T-cell (primary cell): ENCODE data around the gene DHRSX. TPM values are rescaled to one million over a fixed set of nuclear protein-coding genes. Genes with fewer than 3 reads are reported as not detected.

ENCODE experiments used
- ATAC-seq, 4 experiments: fragments of 200-7000 bp in 3 of 4; fragments of 150-1000 bp in 1 of 4; cut with Tn5 transposase; replicated peaks in 1 of 4; 1 replicate in 3 of 4; 2 replicates in 1 of 4; pipeline ENCODE4 v1.10.0; 2021; ENCODE audit warnings: moderate library complexity in 3 of 4, mild to moderate bottlenecking in 2 of 4, moderate number of reproducible peaks in 1 of 4
- CTCF ChIA-PET, 2 donors: fragments of 300-600 bp; sonication (Branson Sonifier 250); formaldehyde crosslinking; loops; one replicate each; lab custom pipeline; 2022; ENCODE audit warnings: antibody characterized with exemption in 2 of 2; lab: Charles Lee
- POLR2A ChIA-PET, 2 donors: fragments of 300-600 bp; sonication (Branson Sonifier 250); formaldehyde crosslinking; loops; one replicate each; lab custom pipeline; 2022; ENCODE audit warnings: antibody characterized with exemption in 2 of 2; lab: Charles Lee
- DNase-seq, 35 experiments: peaks; one replicate each; pipeline versions ENCODE4 v3.0.0 to v3.0.0-alpha.2; 2013 to 2023
- H3K27ac ChIP-seq: one replicate; pipeline ENCODE4 v1.5.1; 2013; ENCODE audit warnings: low read length
- H3K27me3 ChIP-seq, 2 experiments: replicated peaks in 1 of 2; 1 replicate in 1 of 2; 2 replicates in 1 of 2; pipeline versions ENCODE4 v1.6.1 to v1.7.0; 2013; ENCODE audit warnings: low read length in 1 of 2, mixed read lengths in 1 of 2; ENCODE audit not compliant: control insufficient read depth in 2 of 2, insufficient read depth in 2 of 2; ENCODE audit errors: extremely low read depth in 1 of 2
- H3K36me3 ChIP-seq, 2 donors: 1 replicate in 1 of 2; 2 replicates in 1 of 2; pipeline versions ENCODE4 v1.6.1 to v1.7.0; 2013; ENCODE audit warnings: low read length in 1 of 2; ENCODE audit not compliant: control insufficient read depth in 2 of 2, insufficient read depth in 1 of 2; ENCODE audit errors: extremely low read depth in 1 of 2
- H3K4me1 ChIP-seq, 2 experiments: 1 replicate in 1 of 2; 2 replicates in 1 of 2; pipeline versions ENCODE4 v1.6.1 to v1.7.0; 2013; ENCODE audit warnings: low read length in 2 of 2, mixed read lengths in 1 of 2; ENCODE audit not compliant: insufficient read depth in 2 of 2, control insufficient read depth in 1 of 2; ENCODE audit errors: extremely low read depth in 1 of 2
- H3K4me3 ChIP-seq, 2 donors: 1 replicate in 1 of 2; 2 replicates in 1 of 2; pipeline versions ENCODE4 v1.5.1 to v1.7.0; 2013; ENCODE audit warnings: mild to moderate bottlenecking in 2 of 2, low read length in 1 of 2, moderate library complexity in 1 of 2; ENCODE audit not compliant: control insufficient read depth in 1 of 2; ENCODE audit errors: extremely low read depth in 1 of 2
- H3K9me3 ChIP-seq: 2 replicates; pipeline ENCODE4 v1.7.0; 2013
- H3K27ac Mint-ChIP-seq, 2 donors: one replicate each; pipeline ENCODE4 v1.8.0; 2020 to 2021; ENCODE audit warnings: mild to moderate bottlenecking in 2 of 2, mixed read lengths in 2 of 2
- H3K27me3 Mint-ChIP-seq, 2 donors: one replicate each; pipeline ENCODE4 v1.8.0; 2021 to 2022; ENCODE audit warnings: mixed read lengths in 2 of 2
- H3K36me3 Mint-ChIP-seq: one replicate; pipeline ENCODE4 v1.8.0; 2021; ENCODE audit warnings: mixed read lengths
- H3K4me1 Mint-ChIP-seq, 3 donors: one replicate each; pipeline ENCODE4 v1.8.0; 2020 to 2022; ENCODE audit warnings: mixed read lengths in 3 of 3, mild to moderate bottlenecking in 1 of 3
- H3K4me3 Mint-ChIP-seq, 3 donors: one replicate each; pipeline ENCODE4 v1.8.0; 2020 to 2022; ENCODE audit warnings: mild to moderate bottlenecking in 3 of 3, mixed read lengths in 3 of 3, moderate library complexity in 3 of 3
- H3K9me3 Mint-ChIP-seq, 3 donors: one replicate each; pipeline ENCODE4 v1.8.0; 2020 to 2022; ENCODE audit warnings: mixed read lengths in 3 of 3
- WGBS: methylation state at CpG from one replicate; pipeline ENCODE4 v1.1.5; 2013; ENCODE audit warnings: missing lambda C conversion rate; ENCODE audit not compliant: insufficient coverage; 5-methylcytosine and 5-hydroxymethylcytosine counted together
- total RNA-seq, 35 experiments: library from RNA in 6 of 35; stranded (reverse) in 6 of 35; fragments of 120-200 nt in 1 of 35; gene quantifications; one replicate each; pipeline versions ENCODE4 v1.2.1 to v1.2.4 and lab custom pipeline; 2013 to 2026

DHRSX gene
- total RNA-seq, 5 donors from 2014 or later (not counting 1 experiment from before 2014, with no cell fraction given) = 13.2 to 20.0 (median 15.9) TPM

GRCh38 chrX:2401201-2401589 lies 99.6 kb downstream of the DHRSX start:
- Mint-ChIP-seq H3K27me3 (no peaks in the 10 kb centered on the region), H3K27ac (no peak overlapping the region), H3K4me3 (no peak overlapping the region), H3K4me1 (peaks cover 0 to 5% (median 2%) of the 10 kb centered on the region in 3 donors), H3K36me3 (peaks cover 31% of the 10 kb centered on the region), H3K9me3 (no peaks in the 10 kb centered on the region)
- Histone ChIP-seq H3K36me3 (peaks cover 0 to 7% of the 10 kb centered on the region in 2 donors), H3K27me3 (no peaks in the 10 kb centered on the region), H3K4me1 (no peaks in the 10 kb centered on the region), H3K9me3 (no peaks in the 10 kb centered on the region), H3K27ac (no peak overlapping the region), H3K4me3 (no peak overlapping the region)
- ATAC-seq (no peak), DNase-seq (no peak)
- ChIA-PET POLR2A (no interaction called here), CTCF (no interaction called here)
- WGBS = 100% methylated on average over 3 of the region's 9 CpGs

DNA sequence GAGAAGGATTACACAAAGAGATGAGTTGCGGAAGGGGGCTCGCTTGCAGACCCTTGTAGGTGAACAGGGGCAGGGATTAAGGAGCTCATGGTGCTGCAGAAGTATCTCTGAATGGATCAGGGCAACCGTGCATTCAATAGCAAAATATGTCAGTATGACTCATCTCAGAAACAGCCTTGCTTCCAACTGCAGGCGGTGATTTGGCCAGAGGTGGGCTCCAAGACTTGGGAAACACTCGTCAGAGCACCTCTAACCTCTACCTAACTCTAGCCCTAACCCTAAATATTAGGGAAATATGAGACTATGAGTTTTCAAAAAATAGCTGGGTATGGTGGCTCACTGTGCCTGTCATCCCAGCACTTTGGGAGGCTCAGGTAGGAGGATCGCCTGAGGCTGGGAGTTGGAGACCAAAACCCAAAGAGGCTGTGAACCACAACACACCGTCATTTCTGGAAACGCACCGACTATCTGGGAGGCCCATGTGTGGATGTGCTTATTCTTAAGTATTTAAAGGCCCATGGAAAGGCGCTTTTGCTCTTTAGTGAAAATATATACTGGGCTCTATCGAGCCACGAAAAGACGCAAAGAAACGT lies 102.6 kb downstream of the DHRSX start:
- ChIA-PET POLR2A (no interaction called here), CTCF (no interaction called here)
- Histone ChIP-seq H3K9me3 (no peaks in the 10 kb centered on the region), H3K27me3 (no peaks in the 10 kb centered on the region), H3K4me1 (no peaks in the 10 kb centered on the region), H3K4me3 (no peak overlapping the region), H3K36me3 (peaks cover 0 to 5% of the 10 kb centered on the region in 2 donors), H3K27ac (no peak overlapping the region)
- no peak overlapping the region for H3K27ac Mint-ChIP-seq
- H3K9me3 Mint-ChIP-seq = no peaks in the 10 kb centered on the region
- no peak for DNase-seq
- peaks cover 44% of the 10 kb centered on the region for H3K36me3 Mint-ChIP-seq
- no peak for ATAC-seq
- H3K27me3 Mint-ChIP-seq = no peaks in the 10 kb centered on the region
- 69% methylated on average over 3 of the region's 14 CpGs for WGBS
- peaks cover 0 to 5% (median 2%) of the 10 kb centered on the region in 3 donors for H3K4me1 Mint-ChIP-seq
- no peak overlapping the region for H3K4me3 Mint-ChIP-seq

GRCh38 chrX:2397229-2398063 lies 103.3 kb downstream of the DHRSX start:
- Histone ChIP-seq H3K27ac (no peak overlapping the region), H3K9me3 (no peaks in the 10 kb centered on the region), H3K4me1 (no peaks in the 10 kb centered on the region), H3K27me3 (no peaks in the 10 kb centered on the region), H3K36me3 (peaks cover 0 to 2% of the 10 kb centered on the region in 2 donors), H3K4me3 (no peak overlapping the region)
- CTCF ChIA-PET = no interaction called here
- ATAC-seq (no peak), DNase-seq (no peak)
- Mint-ChIP-seq H3K36me3 (peaks cover 42% of the 10 kb centered on the region), H3K27me3 (no peaks in the 10 kb centered on the region), H3K4me1 (peaks cover 0 to 5% (median 2%) of the 10 kb centered on the region in 3 donors), H3K4me3 (no peak overlapping the region), H3K27ac (no peak overlapping the region), H3K9me3 (no peaks in the 10 kb centered on the region)
- POLR2A ChIA-PET = no interaction called here
- 100% methylated on average over 13 of the region's 26 CpGs for WGBS

- H3K9me3 Mint-ChIP-seq = peaks cover 4 to 11% (median 9%) of the 10 kb centered on the region in 3 donors
- no peak for DNase-seq
- H3K4me3 Mint-ChIP-seq = no peak overlapping the region
- ATAC-seq = no peak
- H3K9me3 ChIP-seq = peaks cover 4% of the 10 kb centered on the region
- H3K4me1 Mint-ChIP-seq = peaks cover 0 to 5% (median 2%) of the 10 kb centered on the region in 3 donors
- WGBS = 94% methylated on average over 11 of the region's 19 CpGs
- no peaks in the 10 kb centered on the region for H3K27me3 ChIP-seq
- H3K36me3 Mint-ChIP-seq = peaks cover 47% of the 10 kb centered on the region
- H3K36me3 ChIP-seq = peaks cover 0 to 13% of the 10 kb centered on the region in 2 donors
- no peak overlapping the region for H3K27ac ChIP-seq
- no peaks in the 10 kb centered on the region for H3K4me1 ChIP-seq
- CTCF ChIA-PET = no interaction called here
- H3K27me3 Mint-ChIP-seq = no peaks in the 10 kb centered on the region
- no peak overlapping the region for H3K4me3 ChIP-seq
- H3K27ac Mint-ChIP-seq = no peak overlapping the region
- POLR2A ChIA-PET = no interaction called here
Measured at GRCh38 chrX:2395261-2395992, 105.3 kb downstream of the DHRSX start.

DNA sequence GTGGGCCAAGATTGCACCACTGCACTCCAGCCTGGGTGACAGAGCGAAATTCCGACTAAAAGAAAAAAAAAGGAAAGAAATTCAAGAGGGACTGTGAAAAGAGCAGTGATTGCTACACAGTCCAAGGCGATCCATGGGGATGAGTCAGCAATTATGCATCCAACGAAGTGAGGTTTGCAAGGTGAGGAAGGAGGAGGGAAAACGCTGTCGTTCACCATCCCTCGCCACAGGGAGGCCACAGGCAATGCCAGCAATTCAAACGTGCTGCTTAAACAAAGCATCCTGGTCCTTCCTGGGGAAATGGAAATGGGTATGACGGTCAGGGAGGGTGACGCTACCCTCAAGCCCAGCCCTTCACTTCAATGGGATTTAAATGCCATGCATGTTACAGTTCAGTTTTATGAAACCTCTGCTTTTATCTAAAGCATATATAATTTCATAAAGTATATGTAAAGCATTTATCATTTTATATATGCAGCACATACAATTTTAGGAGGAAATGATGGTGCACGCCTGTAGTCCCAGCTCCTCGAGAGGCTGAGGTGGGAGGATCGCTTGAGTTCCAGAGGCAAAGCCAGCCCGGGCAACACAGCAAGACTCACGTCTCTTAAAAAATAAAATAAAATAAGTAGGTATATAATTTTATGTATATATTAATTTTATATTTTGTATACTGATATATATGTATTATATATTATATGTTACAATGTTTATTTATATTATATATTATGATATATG lies 108.7 kb downstream of the DHRSX start:
- Mint-ChIP-seq H3K27ac (no peak overlapping the region), H3K36me3 (peaks cover 61% of the 10 kb centered on the region), H3K4me1 (peaks cover 0 to 4% (median 0%) of the 10 kb centered on the region in 3 donors), H3K9me3 (peaks cover 4 to 11% (median 9%) of the 10 kb centered on the region in 3 donors), H3K27me3 (no peaks in the 10 kb centered on the region), H3K4me3 (no peak overlapping the region)
- Histone ChIP-seq H3K27me3 (no peaks in the 10 kb centered on the region), H3K27ac (no peak overlapping the region), H3K36me3 (peaks cover 8 to 13% of the 10 kb centered on the region in 2 donors), H3K9me3 (peaks cover 4% of the 10 kb centered on the region), H3K4me1 (no peaks in the 10 kb centered on the region), H3K4me3 (no peak overlapping the region)
- no peak for DNase-seq
- ChIA-PET CTCF (no interaction called here), POLR2A (no interaction called here)
- no peak for ATAC-seq
- WGBS = 100% methylated on average over 4 of the region's 15 CpGs

GRCh38 chrX:2390754-2391153 lies 110.0 kb downstream of the DHRSX start:
- H3K27me3 Mint-ChIP-seq = no peaks in the 10 kb centered on the region
- 90% methylated on average over 2 of the region's 5 CpGs for WGBS
- H3K4me1 ChIP-seq = no peaks in the 10 kb centered on the region

More at GRCh38 chrX:2390754-2391153, 110.0 kb downstream of the DHRSX start:
- Mint-ChIP-seq H3K4me3 (no peak overlapping the region), H3K27ac (no peak overlapping the region), H3K4me1 (peaks cover 0 to 4% (median 0%) of the 10 kb centered on the region in 3 donors), H3K36me3 (peaks cover 57% of the 10 kb centered on the region), H3K9me3 (peaks cover 4 to 11% (median 9%) of the 10 kb centered on the region in 3 donors)
- Histone ChIP-seq H3K4me3 (no peak overlapping the region), H3K9me3 (peaks cover 4% of the 10 kb centered on the region), H3K27me3 (no peaks in the 10 kb centered on the region), H3K27ac (no peak overlapping the region), H3K36me3 (peaks cover 8 to 13% of the 10 kb centered on the region in 2 donors)
- ATAC-seq (no peak), DNase-seq (no peak)
- POLR2A ChIA-PET = no interaction called here
- CTCF ChIA-PET = no interaction called here
